Left cardiac atrium (tissue), 4 donors: Measurements from ENCODE around the gene FCAMR. TPM values are rescaled to one million over a fixed set of nuclear protein-coding genes. Genes with fewer than 3 reads are reported as not detected.
A peak's percentile ranks its signal among the peaks of the same experiment; 100 is the strongest.

ENCODE experiments used
- ATAC-seq, 2 donors: fragments of 200-7000 bp; cut with Tn5 transposase; one replicate each; pipeline ENCODE4 v1.9.1; 2020; ENCODE audit warnings: mild to moderate bottlenecking in 2 of 2, moderate library complexity in 2 of 2
- DNase-seq: peaks from one replicate; pipeline ENCODE4 v3.0.0-alpha.2; 2020
- intact Hi-C, 2 donors: fragments of 100-400 bp; cut with DNase I; formaldehyde crosslinking; loops; one replicate each; pipeline versions ENCODE4 v1.14.1 to v1.15.1; 2022 to 2023
- total RNA-seq, 2 donors: library from RNA; stranded (reverse); fragmentation: NEBNext Ultra II Directional; extraction: Animal tissue kit (Norgen Biotek cat#: 25700); gene quantifications; one replicate each; pipeline ENCODE4 v1.2.1, GENCODE V29; 2021
- donor health status: DM: no; HTN: yes; CAD: no.
- donor health status: DM: no; HTN: yes; CAD: no; lungs with severe emphysema.
- donor health status: DM: yes; HTN: yes; CAD: no.
- donor health status: Dilated cardiomyopathy.

The FCAMR gene
- total RNA-seq, 2 donors from 2014 or later: not detected

DNA sequence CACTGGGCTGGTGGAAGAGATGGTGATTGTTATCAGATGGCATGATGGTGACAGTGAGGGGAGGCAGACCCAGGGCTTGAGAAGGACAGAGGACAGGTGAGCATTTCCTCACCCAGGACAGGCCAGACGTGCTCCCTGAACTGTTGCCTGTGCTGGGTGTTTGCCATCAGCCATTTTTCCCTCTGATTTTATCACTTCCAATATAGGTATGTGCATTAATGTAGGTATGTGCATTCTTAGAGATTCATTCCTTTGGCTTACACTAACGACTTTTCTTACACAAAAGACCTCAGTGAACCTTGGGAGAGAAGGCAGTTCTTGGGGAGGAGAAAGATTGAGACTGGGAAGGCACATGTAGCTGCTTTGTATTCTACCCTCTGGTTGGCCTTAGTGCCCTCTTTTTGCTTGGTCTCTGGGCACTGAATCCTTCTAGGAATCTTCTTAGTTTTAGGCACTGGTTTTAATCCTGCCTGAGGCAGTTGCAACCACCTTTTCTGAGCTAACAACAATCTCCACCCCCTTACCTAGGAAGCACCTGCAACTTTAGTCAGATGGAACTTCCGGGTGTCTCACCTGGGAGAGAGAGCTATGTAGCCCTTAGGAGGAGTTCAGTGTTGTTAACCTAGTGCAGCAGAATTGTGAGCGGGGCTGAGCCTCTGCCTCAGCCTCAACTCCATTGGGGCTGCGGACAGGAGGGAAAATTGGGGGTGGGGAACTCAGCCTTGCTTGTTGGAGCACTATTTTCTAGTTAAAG, 31.4 kb upstream of the FCAMR start:
- DNase-seq (no peak), ATAC-seq (no peak)
- intact Hi-C loops: no loop called here

DNA sequence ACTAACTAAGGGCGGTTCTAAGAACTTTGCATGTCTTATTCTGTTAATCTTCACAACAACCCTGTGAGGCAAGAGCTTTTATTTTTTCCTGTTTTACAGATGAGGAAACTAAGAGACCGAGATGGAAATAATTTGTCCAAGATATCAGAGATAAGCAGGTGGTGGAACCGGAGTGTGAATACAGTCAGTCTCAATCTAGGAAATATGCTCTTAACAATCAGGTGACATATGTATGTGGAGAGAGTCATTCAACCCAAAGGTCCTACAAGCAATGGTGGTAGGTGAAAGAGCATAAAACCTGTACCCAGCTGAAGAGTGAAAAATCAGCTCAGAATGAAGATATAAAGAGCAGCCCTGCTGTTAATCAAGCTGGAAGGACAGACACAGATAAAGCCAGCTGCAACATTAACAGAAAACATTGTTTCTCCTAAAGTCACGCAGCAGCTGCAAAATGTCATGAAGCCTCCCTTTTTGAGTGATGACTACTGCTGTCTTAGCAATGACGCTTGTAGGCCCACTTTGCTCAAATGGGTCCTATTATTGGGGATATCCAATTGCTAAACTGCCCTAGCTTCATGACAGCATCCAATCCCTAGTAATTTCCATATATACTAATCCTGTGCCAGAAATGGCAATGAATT, 30.5 kb upstream of the FCAMR start:
- DNase-seq: no peak
- no peak for ATAC-seq
- intact Hi-C loops: no loop called here

DNA sequence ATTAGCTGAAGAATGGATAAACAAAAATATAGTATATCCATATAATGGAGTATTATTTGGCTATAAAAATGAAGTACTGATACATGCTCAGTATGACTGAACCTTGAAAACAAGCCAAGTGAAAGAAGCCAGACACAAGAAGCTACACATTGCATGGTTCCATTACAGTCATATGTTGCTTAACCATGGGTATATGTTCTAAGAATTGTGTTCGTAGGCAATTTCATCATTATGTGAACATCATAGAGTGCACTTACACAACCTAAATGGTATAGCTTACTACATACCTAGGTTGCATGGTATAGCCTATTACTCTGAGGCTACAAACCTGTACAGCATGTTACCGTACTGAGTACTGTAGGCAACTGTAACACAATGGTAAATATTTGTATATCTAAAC, 28.6 kb upstream of the FCAMR start:
- ATAC-seq (no peak), DNase-seq (no peak)
- intact Hi-C loops: no loop called here

DNA sequence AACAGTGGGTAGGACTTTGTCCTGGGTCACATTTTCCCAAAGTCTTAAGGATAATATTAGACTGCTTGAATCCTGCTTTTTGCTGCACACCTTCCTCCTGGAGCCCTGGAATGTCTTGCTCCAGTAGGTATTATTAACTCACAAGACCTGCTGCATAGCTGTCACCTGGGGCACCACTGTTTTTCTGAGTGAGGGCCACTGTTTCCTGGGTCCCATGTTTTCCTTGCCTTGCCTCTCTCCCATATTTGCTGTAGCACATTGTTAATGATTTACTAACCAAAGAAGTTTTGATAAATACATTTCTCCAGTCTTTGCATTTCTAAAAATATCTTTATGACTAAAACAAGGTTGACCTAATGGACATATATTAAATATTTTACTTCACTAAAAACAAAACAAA, 22.5 kb upstream of the FCAMR start:
- DNase-seq (no peak), ATAC-seq (no peak)
- intact Hi-C loops: no loop called here

DNA sequence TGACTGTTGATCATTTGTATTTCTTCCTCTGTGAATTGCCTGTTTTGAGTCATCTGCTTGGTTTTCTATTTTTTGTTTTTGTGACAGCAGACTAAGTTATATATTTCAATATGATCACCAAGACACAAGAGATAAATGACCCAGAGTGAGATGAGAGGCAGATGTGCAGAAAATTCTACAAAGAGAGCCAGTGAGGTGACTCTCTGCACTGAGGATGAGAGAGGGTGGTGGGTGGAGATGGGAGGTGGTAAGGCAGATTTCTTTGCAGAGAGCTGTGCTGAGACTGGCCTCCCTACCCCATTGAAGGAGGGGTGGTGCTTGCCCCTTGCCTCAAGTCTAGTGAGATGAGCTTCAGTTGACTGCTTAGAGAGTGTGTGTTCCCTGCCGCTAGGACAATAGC, 17.6 kb upstream of the FCAMR start:
- ATAC-seq (no peak), DNase-seq (no peak)
- intact Hi-C loops: loop anchor here in 1 of 2 donors (10.0 kb wide), 1 partner anchor 183 kb away; no protein-coding TSS in a partner anchor

DNA sequence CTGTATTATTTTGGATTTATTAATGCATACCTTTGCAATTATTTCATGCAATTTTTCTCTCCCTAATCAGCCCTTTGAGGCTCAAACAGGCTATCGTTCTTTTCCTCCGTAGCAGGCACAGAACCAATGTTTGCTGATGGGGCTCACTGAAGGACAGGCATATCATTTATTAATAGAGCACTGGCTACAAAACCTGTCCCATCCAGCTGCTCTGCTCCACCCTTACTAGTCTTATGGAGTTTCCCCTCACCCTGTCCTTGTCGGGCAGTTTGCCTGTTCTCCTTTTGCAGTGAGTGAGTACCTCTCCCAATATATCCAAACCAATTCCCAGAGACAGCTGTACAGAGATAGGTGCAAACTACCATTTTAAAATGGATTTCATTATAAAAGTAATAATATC, 16.6 kb upstream of the FCAMR start:
- intact Hi-C loops: loop anchor here in 1 of 2 donors (10.0 kb wide), 1 partner anchor 182 kb away; no protein-coding TSS in a partner anchor
- no peak for DNase-seq
- ATAC-seq: no peak

DNA sequence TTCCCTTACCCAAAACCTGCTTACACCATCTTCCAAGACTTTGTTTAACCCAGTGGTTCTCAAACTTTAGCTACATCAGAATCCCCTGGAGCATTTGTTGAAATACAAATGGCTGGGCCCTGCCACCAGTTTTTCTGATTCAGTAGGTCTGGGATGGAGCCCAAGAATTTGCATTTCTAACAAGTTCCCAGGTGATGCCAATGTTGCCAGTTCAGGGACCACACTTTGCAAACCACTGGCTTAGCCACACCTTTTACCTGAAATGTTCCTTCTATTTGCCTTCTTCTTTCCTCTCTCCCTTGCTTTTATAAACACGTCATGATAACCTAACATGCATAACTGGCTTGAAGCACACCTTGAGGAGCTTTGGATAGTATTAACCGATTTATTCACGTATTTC, 16.1 kb upstream of the FCAMR start:
- no peak for DNase-seq
- intact Hi-C loops: loop anchor here in 1 of 2 donors (10.0 kb wide), 1 partner anchor 182 kb away; no protein-coding TSS in a partner anchor
- no peak for ATAC-seq

DNA sequence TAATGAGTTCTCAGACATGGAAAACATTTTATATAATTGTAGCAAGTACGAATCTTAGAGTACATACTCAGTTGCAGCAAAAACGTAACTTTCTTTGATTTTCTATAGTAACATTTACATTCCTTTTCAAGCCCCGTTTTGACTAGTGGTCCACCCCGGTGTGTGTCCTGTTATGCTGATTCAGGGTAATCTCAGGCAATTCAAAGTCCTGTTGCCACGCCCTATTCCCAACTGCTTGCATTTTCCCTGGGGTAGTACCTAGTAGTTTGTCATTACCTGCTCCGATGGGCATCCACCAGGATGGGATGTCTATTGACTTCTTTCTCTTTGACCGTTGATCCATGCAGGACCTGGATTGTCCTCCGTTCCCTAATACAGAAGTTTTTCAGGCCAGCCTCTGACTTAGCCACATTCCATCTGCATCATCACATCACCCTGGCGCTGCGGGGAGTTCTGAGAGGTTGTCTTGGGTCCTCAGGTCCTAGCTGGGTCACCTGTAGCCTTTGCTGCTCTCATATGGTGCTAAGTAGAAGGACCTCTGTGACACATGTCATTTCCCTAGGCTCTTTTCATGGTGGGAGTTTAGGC, 15.0 kb upstream of the FCAMR start:
- intact Hi-C loops: loop anchor here in 1 of 2 donors (10.0 kb wide), 1 partner anchor 180 kb away; no protein-coding TSS in a partner anchor
- DNase-seq: no peak
- ATAC-seq: no peak

DNA sequence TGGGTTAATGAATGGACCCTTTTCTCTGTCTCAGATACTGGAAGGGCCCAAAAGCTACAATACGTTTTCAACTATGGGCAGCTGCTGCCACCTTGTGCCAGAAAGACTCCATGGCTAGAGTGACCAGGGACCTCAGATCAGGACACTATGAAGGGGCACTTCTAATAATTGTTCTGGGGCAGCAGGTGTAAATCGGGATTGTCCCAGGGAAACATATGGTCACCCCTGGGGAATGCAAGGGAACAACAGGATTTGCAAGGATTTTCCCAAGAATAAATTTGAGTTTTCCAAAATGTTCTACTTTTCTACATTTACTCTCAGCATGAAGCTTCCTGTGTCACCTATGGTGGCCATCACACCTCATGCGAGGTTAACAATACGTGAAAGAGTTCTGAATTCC, 12.0 kb upstream of the FCAMR start:
- peak; percentile 63 to 86 for ATAC-seq
- DNase-seq: peak; percentile 35
- intact Hi-C loops: loop anchor here in 1 of 2 donors (5.0 to 10.0 kb wide), 2 partner anchors 177 to 350 kb away; no protein-coding TSS in a partner anchor

DNA sequence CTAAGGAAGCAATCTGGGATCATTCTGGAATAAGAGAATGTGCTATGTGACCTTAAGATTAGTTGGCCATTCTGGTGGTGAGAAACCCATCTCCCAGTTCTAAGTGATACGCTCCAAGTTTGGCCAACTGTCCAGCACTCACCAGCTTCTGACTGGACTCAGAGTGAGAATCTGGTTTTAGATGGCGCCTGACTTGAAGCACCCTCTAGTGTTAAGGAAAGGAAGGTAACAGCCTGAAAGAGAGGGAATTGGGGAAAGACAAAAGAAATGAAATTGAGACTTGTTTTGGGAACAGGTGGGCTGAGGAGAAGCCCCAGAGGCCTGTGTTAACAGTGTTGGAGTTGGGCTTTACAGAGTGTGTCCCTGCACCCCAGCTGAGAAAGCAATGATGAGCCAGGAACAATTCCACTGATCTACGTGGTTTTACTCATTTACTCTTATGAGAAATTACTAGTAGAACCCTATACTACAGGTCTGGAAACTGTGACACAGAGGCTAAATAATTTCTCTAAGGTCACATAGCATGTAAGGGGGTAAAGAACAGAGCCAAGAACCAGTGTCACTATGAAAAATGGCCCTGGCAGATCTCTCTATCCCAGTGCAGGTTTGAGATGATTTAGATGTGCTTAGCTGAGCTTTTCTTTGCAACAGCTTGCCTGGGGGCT, 9.3 kb upstream of the FCAMR start:
- no peak for ATAC-seq
- DNase-seq: no peak
- intact Hi-C loops: loop anchor here in 1 of 2 donors (5.0 to 10.0 kb wide), 2 partner anchors 175 to 347 kb away; no protein-coding TSS in a partner anchor

DNA sequence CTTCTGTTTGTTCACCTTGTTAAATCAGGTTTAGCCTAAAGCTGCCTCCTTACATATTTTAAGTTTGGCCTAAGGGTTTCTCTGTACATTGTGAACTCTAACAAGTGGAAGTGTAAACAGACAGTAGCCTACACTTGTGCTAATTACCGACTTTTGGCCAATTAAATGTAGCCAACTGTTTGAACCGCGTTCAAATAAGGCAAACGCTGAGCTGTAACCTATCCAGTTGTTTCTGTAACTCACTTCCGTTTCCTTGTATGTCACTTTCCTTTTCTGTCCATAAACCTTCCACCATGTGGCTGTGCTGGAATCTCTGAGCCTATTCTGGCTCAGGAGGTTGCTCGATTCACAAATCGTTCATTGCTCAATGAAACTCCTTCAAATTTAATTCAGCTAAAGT, 8.0 kb upstream of the FCAMR start:
- intact Hi-C loops: no loop called here
- no peak for ATAC-seq
- no peak for DNase-seq

DNA sequence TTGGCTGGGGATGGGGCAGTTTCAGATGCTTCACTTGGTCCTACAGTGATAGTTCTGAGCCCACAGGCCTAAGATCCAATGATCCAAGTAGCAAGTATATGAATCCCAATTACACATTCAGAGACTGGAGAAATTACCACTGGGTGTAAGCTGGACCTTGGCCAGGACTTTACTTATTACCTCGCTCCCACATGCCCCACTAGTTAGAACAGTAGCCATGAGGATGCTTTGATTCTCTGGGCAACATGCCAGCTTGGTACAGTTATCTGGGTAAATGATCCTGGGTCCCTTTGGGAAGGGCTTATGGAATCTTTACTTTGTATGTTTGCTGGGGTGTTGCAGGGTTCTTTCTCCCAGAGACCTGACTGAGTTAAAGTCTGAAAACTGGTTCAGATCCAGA, 5.0 kb upstream of the FCAMR start:
- ATAC-seq: no peak
- DNase-seq: no peak
- intact Hi-C loops: no loop called here

DNA sequence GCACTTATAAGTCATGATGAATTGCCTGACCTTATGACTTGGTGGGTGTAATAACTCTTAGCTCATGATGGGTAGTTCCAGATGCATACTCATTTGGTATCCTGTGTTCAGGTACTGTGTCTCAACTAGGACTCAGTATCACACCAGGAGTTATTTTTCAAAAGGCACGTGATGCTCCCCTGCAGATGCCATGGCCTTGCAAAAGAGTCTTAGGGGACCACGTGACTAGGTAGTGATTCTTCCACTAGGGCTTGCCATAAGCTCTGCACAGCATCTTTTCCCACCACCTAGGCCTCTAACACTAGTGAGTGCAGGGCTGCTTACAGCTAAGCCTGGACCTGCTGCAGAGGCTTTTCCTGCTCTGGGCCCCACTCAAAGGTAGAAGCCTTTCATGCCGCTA, 3.9 kb upstream of the FCAMR start:
- intact Hi-C loops: no loop called here
- no peak for DNase-seq
- no peak for ATAC-seq

DNA sequence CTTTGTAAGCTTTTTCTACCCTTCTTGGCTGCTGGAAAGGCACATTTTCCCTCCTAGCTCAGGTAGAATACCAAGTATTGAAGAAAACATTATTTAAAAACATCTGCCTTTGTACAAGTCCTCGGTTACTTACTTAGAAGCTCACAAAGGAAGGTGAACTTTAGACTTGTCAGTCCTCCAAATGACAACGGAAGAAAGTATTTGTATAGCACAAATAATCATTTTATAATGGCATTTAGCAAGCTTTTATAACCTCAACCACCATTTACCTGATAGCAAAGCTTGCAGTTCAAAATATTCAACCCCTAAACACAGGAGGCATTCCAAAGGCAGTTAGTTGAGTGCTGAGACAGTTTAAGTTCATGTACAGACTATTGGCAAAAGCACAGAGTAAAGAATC, 2.5 kb upstream of the FCAMR start:
- intact Hi-C loops: no loop called here
- ATAC-seq (no peak), DNase-seq (no peak)

DNA sequence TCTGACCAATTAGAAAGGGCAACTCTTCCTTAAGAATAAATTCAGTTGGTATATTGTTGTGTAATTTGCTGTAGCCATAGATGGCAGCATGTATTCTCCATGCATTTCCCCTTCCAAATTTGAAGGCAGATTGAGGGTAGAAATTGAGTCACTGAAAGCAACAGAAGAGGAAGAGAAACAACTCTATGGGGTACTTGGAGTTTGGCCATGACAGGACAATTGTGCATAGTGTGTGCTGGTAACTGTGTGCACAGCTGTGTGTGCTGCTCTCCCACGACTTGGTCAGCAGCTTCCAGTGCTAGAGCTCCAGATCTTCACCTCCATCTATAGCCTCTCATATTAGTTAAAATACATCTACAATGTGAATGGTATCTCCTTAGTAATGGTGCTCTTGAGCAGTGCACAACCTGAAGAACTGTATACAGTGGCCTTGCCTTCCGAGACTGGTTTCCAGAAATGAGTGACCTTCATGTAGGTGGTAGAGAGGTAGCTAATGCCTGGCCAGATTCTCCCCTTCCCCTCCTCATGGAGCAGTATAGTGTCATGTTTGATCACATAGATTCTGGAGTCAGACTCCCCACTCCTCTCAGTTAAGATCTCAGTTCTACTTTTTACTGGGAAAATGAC, 882 bp upstream of the FCAMR start:
- DNase-seq (no peak), ATAC-seq (no peak)
- intact Hi-C loops: no loop called here

DNA sequence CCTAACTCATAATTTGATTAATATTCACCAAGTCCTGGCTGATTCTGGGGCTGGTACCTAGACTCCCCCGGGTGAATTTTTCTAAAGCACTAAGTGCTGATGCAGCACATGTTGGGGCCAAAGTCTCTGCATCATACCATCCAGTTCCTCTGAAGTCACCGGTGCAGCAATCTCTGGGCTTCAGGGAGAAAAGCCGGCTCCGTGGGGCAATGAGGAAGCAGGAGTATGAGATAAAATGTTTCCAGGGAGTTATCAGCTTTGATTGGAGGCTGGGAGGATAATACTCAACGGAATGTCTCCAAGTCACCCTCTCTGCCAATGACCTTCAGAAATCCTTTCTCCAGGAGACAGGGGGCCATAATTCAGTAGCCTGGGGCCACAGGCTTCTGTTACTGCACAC, 1.2 kb downstream of the FCAMR start:
- intact Hi-C loops: no loop called here
- no peak for ATAC-seq

DNA sequence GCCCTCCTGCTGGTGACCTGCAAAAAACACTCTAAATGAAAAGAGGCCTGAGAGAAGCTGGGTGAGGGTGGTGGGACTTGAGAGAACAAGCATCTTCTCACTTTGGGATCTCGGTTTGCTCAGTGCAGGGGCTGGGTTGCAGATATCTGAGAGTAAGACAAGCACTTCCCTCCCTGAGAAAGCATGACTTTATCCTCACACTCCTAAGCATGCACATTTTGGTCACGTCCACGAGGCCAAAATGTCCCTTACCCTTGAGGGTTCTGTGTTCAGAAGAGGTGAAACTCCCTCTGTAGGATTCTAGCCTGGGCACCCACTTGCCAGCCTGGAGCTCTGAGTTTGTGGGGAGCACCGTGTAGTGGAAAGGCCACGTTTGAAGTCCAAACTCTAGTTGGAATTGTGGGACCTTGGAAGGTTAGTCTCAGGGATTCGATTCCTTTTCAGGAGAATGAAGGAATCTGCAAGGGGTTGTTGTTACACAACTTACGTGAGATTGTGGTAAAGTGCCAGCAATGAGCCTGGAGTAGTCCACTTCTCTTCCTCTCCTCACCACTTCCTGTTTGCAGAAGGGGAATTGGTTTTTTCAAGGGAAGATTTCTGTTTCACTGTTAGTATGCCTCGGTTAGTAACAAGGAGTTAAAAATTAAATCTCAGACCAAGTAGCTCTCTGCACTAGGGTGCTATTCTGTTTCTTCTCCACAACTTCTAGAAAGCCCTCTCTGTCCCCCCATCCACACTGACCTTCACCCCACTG, 3.0 kb downstream of the FCAMR start:
- peak in 1 of 2 donors; percentile 52 for ATAC-seq
- no peak for DNase-seq
- intact Hi-C loops: no loop called here

More for the DNA sequence above, 1.2 kb downstream of the FCAMR start:
- no peak for DNase-seq

DNA sequence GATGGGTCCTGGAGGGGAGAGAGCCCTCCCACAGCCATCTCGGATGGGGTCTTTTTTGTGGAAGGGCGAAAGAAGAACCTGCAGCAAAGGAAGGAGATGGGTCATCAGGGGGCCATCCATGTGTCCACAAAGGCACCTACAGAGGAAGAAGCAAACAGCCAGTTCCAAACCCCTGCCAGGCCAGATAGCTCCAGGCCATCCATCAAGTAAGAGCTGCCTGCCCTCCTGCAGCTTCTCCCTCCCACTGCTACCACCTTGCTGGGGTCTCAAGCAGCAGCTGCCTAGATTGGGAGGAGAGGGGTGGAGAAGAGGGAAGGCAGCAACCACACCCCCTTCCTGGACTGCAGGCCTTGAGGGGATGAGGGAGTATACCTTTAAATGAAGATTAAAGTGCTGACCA, 4.5 kb downstream of the FCAMR start:
- no peak for ATAC-seq
- intact Hi-C loops: no loop called here
- no peak for DNase-seq

DNA sequence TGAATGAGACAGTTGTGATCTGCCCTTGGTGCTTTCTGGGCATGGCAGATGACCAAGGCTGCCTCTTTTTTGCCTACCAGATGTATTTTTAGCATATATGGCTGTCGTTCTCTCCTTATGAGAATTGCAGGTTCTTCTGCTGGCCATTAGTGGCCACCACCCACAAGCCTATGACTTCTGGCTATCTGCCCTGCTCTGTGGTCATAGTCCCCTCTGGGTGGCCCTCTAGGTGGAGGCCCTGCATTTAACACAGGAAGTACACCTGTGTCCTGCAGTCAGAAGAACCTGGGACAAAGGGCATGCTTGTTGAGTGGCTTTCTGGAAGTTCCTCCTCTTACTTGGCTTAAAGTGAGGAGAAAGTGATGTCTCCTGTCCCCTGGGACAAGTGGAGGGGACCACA, 6.5 kb downstream of the FCAMR start:
- intact Hi-C loops: no loop called here
- no peak for ATAC-seq
- no peak for DNase-seq
